IPS-11a (cell line): Measurements from ENCODE around the gene PRR35.

Experiments used
- H3K4me3 ChIP-seq: one replicate; pipeline ENCODE4 v1.5.1; 2013; ENCODE audit warnings: low read depth, low read length, control low read depth

PRR35 gene

DNA sequence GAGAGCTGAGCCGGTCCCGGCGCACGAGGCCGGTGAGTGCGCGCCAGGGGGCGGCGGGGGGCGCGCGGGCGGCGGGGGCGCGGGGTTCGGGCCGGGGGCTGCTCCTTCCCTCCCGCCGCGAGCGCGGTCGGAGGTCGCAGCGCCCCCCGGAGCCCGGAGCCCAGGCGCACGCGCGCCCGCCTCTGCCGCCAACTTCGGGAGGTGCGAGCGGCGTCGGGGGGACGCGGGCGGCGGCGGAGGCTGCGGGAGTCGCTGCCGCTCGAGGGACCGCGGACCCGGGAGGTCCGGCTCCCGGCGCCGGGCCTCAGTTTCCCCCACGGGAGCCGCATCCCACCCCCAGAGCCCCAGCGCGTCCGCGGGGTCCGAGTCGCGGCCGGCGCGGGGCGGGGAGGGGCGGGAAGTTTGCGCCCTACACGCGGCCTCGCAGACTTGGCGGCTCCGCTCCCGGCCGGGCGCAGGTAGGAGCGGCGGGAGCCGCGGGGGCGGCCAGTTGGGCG, at the start of gene PRR35:
Gene PRR35, plus strand, starts transcription at position 191 of the 497 bp plus-strand sequence. CDS start 2,901 bp downstream, outside the sequence.
- H3K4me3 ChIP-seq: no peak within 1 kb of the TSS

DNA sequence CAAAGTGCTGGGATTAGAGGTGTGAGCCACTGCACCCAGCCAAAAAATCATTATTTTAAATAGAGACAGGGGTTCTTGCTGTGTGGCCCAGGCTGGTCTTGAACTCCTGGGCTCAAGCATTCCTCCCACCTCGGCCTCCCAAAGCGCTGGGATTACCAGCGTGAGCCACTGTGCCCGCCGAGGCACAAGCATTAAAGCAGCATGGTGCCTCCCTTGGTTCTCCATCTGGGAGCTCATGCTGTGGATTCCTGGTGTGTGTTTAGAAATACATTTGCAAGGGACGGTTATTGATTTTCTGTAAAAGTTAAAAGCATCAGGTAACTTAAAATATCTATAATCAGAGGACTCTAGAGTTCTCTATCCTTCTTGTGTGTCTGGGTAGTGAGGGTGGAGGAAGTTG, 47.4 kb upstream of the PRR35 start:
- no peak overlapping the region for H3K4me3 ChIP-seq

DNA sequence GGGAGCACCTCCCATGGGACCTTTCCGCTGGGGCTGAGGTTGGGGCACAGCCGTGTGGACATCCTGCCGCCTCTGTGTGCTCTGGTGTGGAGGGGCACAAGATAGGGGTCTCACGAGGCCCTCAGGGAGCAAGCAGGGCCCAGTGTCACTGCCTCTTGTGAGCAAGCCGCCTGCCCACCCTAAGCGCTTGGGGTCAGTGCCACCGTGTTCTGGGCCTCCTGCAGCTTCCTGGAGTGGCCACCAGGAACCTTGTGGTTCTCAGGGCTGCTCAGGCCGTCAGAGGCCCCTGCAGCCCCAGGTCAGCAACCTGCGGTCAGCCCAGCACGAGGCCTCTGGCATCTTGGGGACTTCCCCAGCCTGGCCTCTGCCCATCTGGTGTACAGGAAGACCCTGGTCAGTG, 46.2 kb upstream of the PRR35 start:
- H3K4me3 ChIP-seq: no peak overlapping the region

DNA sequence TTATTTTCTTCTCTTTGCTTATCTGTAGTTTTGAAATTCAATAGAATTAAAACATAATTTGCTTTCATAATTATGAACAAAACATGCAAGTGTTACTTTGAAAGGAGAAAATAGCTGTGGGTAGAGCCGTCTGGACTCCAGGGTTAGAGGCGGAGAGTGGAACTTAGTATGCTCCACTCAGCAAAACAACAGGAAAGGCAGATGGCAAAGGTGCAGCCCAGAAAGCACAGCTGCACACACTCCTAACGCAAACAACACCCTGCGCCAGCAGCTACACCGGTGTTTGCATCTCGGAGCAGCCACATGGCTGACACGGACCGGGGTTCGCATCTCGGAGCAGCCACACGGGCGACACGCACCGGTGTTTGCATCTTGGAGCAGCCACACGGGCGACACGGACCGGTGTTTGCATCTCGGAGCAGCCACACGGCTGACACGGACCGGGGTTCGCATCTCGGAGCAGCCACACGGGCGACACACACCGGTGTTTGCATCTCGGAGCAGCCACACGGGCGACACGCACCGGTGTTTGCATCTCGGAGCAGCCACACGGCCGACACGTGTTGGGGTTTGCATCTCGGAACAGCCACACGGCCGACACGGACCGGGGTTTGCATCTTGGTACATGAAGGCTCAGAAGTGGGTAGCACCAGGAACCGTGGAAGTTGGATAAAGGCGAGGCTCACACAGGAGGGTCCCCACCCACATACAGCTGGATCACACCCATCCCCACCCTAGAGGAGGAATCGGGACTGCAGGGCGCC, 44.8 kb upstream of the PRR35 start:
- no peak overlapping the region for H3K4me3 ChIP-seq

DNA sequence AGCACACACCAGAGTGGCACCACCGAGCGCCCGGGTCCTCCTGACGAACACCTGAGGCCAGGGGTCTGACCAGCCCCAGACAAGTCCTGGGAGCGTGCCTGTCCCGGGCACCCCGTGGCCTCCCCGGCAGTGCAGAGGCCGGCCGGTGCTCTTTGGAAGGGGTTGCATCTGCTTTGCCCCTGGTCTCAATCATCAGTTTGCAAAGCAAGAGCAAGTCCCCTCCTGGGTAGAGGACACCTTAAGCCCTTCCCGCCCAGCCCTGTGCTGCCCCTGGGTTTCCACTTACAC, 44.3 kb upstream of the PRR35 start:
- H3K4me3 ChIP-seq: no peak overlapping the region

DNA sequence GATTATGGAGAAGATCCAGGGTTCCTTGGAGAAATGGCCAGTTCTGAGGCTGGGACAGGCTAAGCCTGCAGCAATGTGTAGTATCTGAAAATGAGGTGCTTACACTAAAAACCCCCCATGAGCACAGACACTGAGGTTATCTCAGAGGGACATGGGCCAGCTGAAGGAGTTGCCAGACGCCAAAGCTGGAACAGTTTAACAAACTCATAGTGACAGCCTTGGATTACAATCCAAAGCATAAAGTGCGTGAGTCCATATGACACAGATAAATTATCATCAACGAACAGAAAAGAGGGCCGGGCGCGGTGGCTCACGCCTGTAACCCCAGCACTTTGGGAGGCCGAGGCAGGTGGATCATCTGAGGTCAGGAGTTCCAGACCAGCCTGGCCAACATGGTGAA, 43.9 kb upstream of the PRR35 start:
- no peak overlapping the region for H3K4me3 ChIP-seq

DNA sequence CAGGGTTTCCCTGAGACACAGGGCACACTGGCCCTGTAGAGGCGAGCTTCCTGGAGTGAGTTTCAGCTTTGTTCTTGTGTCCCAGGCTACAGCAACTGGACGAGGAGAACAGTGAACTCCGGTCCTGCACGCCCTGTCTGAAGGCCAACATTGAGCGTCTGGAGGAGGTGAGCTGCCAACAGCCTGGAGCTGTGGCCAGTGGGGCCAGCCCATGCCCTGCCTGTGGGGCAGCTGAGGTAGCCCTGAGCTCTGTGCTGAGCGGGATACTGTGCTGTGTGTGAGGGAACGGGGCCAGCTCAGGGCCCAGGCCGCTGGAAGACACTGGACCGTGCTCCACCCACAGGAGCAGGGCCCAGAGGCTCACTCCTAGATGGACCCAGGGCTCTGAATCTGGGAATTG, 41.3 kb upstream of the PRR35 start:
- H3K4me3 ChIP-seq: no peak overlapping the region

DNA sequence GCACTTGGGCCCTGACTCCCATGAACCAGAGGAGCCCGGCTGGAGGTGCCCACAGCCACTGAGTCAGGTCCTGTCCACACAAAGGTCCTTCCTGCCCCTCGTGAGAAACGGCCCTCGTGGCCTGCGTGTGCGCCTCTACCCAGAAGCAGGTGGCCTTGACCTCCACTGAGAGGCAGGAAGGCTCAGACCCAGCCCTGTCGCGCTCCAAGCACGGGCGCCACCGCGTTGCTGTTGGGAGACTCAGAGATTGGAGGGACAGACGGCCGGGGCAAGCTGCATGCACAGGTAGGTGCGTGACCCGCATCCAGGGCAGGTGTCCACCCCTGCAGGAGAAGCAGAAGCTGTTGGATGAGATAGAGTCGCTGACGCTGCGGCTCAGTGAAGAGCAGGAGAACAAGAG, 40.8 kb upstream of the PRR35 start:
- H3K4me3 ChIP-seq: no peak overlapping the region

DNA sequence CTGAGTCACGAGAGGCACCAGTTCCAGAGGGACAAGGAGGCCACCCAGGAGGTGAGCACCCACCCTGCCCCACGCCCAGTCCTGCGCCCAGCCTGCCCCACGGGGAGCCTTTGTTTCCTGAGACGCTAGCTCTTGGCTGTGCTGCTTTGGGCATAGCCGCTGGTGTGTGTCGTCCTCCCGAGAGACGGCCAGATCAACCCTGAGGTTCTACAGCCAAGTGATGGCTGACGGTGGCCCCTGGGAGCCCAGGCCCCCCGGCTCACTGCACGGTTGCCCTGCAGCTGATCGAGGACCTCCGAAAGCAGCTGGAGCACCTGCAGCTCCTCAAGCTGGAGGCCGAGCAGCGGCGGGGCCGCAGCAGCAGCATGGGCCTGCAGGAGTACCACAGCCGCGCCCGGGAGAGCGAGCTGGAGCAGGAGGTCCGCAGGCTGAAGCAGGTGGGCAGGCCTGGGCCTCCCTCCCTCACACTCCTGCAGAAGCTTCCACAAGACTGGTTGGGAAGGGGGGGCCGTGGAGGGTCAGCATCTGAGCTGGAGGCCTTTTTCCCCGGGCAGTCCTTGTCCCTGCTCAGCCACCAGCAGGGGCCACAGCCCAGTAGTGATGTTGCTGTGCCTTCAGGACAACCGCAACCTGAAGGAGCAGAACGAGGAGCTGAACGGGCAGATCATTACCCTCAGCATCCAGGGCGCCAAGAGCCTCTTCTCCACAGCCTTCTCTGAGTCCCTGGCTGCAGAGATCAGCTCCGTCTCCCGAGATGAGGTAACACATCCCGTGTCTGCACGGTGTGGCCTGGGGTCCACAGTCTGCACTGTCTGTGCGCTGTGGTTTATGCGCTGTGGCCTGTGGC, 40.1 kb upstream of the PRR35 start:
- no peak overlapping the region for H3K4me3 ChIP-seq

DNA sequence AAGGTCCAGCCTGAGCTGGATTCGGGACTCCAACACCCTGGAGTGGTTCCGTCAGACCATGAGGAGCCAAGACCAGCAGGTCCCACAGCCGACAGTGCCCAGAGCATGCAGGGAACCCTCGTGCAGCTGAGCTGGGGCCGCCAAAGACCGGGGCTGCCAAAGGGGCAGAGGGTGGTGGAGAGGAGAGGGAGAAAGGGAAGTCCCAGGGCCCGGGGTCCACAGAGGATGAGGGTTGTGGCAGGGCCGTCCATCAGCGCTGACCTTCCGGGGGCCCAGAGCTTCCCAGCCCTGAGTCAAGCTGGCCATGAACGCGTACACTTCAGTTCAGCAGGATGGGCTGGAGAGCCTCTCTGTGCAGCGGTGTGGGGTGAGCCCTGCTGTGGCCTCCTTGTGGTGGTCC, 39.3 kb upstream of the PRR35 start:
- no peak overlapping the region for H3K4me3 ChIP-seq

DNA sequence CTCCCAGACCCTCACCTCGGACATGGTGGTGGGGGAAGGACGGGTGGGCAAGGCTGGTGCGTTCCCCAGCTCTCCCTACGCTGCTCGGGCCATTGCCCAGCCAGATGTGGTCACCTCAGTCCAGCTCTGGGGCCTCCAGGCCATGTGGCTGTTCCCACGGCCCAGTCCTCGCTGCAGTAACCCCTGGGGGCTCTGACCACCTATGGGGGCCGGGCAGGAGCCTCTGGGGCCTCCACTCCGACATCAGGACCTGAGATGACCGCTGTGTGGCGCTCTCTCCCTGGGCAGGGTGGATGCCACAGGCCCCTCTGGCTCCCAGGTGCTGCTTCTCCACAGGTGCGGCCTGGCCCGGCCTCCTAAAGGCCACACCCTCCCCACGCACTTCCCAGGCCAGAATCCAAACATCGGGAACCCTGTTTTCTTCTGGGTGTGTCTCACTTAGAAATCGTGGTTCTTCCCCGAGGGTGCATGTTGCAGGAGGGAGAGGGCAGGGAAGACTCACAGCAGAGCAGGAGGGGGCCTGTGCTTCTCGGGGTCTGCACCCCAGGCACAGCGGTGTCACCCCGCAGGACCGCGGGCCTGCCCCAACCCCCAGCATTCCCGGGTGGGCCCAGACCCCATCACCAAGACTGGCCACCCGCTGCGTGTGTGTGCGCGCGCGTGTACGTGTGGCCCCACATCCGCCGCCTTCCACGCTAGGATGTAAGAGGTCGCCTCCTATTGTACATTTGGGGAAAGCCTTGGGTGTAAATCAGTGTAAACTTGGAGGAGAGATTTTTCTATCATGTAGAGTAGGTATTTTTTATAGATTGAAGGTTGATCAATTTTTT, 38.6 kb upstream of the PRR35 start:
- H3K4me3 ChIP-seq: no peak overlapping the region

DNA sequence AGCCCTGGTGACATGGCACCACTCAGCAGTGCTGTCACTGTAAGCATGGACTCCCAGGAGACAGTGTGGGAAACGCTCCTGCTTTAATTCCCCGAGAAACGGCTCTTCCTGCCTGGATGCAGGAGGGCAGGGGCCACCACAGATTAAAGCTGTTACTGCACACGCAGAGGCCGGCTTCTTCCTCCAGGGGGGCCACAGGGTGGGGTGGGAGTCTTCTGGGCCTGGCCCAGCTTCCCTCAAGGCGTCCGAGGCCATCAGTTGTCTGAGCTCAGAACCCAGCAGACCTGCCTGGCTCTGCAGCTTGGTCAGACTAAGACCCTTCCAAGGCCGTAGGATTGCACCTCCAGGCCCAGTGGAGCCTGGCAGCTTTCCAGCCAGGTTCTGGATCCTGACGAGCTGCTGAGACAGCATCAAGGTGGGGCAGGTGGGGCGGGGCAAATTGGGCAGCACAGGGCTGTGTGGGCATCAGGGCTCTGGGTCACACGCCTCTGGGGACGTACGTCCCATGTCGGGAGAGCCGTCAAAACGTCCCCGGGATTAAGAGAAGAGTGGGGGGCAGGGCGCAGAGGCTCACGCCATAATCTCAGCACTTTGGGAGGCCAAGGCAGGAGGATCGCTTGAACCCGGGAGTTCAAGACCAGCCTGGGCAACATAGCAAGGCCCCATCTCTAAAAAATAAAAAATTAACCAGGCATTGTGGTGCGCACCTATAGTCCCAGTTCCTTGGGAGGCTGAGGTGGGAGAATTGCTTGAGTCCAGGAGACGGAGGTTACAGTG, 37.7 kb upstream of the PRR35 start:
- no peak overlapping the region for H3K4me3 ChIP-seq

DNA sequence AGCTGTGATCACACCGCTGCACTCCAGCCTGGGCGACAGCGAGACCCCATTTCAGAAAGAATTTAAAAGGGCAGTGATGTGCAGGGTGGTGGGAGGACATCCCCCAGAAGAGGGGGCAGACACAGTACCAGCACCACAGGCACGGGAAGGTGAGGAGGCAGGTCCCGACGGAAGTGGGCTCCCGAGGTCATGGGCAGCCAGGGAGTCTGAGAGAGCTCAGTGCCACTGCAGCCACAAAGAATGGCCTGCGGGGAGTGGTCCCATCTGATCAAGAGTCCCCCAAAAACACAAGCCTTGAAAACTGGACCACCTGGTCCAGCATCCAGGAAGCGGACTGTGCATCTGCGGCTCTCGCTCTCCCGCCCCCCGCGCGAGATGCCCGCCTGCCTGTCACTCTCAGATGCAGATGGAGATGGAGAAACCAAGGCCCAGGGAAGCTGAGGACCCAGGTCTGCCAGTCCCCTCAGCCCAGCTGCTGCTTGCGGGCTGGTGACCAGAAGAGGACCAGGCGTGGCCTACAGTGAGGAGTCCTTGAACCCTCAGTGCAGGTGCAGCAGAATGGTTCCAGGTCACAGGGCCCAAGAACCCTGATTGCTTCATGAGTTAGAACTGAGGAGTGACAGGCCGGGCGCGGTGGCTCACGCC, 37.0 kb upstream of the PRR35 start:
- H3K4me3 ChIP-seq: no peak overlapping the region

DNA sequence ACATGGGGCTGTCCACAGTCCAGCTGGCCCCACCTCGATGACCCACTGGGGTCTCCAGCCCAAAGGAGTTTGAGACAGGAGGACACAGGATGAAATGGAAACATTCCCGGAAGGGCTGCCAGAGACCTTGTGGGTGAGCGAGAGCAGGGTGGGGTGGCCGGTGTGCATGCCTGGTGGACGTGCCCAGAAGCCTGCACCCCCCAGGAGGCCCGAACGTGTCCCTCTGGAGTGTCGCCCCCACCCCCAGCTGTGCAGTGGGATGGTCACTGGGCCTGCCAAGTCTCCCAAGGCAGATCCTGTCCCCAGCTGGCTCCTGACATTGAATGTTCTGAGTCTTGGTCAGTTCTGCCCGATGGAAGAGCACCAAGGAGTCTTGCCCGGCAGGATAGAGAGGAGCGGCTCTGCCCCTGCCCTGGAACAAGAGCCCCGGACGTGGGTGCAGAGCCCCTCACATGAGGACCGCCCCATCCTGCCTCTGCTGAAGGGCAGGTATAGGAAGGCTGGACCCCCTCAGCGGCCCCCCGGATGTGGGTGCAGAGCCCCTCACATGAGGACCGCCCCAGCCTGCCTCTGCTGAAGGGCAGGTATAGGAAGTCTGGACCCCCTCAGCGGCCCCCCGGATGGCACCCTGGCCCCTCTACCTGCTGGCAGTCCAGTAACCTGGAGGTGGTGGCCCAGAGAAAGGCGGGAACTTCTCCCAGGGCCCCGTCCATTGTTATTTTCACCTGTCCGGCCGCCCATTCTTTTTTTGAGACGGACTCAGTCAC, 35.7 kb upstream of the PRR35 start:
- no peak overlapping the region for H3K4me3 ChIP-seq

DNA sequence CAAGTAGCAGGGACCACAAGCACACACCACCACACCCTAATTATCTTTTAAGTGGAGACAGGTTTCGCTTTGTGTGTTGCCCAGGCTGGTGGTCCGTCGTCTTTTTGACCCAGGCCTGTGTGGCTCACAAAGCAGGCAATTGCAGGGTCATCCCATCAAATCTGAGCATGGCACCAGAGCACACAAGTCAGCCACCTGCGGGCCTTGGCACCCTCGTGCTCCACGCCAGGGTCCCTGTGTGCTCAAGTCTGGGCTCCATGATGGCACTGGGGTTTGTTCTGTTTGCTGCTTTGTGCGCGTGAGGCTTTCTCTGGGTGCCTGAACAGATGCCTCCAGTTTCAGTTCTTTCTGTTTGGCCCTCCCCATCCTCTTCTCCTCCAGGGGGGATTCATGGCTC, 35.1 kb upstream of the PRR35 start:
- no peak overlapping the region for H3K4me3 ChIP-seq

DNA sequence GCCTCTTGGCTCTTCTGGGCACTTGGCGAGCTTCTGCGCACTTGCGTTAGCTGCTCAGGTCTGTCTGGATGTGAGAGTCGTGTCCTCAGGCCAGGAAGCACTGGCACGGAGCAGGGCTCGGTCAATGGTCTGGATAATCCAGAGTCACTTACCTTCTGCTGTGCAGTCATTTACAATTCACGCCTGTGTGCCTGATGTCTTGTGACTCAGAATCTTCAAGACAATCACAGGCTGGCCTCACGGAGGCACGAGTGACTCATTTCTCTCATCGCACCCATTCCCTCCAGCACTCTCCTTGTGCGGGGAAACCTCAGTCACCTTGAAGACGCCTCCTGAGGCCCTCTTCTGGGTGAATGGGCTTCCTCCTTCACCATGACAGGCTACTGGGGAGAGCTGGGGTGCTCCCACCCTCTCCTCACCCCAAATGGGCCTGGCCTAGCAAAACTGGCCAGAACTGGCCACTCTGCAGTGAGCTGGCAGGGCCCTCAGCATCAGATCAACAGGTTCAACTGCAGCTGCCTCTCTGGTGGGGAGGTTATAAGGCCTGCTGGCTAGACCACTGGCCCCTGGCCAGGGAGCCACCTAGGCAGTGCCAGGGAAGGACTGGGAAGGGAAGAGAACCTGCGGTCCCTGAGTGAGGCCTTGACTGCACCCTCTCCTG, 34.5 kb upstream of the PRR35 start:
- no peak overlapping the region for H3K4me3 ChIP-seq

DNA sequence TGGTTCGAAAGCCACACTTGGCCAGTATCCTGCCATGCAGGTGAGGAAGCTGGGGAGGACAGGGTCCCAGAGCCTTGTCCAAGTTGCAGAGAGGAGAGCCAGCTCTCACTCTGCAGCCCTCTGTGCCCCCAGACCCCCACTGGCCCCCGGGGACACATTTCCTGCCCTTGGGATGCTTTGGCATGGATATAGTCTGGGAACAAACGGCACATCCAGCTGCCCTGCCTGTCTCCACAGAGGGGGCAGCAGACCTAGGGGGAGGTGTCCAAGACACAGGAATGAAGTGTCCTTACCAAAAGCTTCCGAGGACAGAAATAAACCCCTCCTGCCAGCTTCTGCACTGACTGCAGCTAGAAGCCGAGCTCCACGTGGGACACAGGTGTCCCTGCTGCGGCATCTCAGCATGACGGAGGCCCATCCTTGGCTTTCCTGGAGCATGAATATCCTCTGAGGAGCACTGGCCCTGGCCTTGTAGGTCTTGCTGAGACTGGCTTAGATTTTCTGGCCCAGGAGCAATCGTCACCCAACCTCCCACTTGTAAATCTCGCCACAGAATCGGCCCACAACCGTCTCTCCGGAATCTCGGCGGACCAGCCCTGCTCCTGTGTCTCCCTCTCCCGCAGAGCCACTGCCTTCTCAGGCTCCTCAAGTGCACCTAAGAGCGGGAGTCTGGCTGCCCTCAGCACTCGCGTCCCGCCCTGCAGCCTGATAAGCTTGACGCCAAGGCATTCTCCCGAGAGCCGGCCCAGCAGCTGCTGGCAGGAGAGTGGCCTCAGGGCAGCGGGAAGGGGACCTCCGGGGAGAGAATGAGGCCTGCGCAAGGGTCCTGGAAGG, 33.8 kb upstream of the PRR35 start:
- peak overlapping the region; percentile 72 for H3K4me3 ChIP-seq
